ENCODE data around the gene ANXA2R.
A peak's percentile ranks its signal among the peaks of the same experiment; 100 is the strongest.
"Not testable (repeated sequence)": the region's sequence is repeated elsewhere in the genome, so short reads cannot be mapped to it uniquely, and the experiment has no call there.

The ANXA2R gene

DNA sequence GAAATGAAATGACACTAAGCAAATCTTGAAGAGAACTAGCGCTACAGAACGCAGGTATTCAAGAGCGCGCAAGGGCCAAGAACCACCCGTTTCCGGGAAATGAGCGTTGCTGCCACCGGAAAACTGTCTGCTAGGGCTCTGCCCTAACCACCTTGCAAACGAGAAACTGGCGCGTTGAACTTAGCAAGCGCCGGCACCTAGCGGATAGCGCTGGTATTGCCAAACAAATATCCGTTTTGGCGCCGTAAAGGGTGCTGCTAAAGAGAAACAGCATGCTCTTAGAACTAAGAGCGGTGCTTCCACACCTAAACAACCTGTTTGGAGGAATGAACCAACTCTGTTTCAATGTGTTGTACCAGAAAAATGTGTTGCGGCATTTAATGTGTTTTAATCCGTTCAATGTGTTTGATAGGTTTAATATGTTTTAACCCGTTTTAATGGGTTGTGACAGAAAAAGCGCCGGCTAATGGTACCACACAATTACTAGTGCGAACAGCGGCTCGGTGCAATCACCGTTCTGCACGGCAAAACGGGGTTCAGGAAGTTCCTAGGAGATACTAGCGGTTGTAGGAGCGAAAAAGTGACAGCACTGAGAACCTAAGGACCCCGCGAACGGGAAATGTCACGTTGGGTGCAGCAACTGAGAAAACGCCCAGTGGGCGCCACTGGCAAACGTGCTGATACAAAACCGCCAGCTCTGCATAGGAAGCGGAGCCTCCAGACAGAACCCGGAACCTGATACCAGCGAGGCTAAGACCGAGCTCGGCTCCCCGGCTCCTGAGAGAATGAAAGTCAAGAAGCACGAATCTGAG is at the start of gene ANXA2R:
ANXA2R (minus strand) TSS at position 33 of the 812 bp plus-strand sequence. CDS start 273 bp downstream, outside the sequence.
- peak; percentile 85 for DNase-seq

DNA sequence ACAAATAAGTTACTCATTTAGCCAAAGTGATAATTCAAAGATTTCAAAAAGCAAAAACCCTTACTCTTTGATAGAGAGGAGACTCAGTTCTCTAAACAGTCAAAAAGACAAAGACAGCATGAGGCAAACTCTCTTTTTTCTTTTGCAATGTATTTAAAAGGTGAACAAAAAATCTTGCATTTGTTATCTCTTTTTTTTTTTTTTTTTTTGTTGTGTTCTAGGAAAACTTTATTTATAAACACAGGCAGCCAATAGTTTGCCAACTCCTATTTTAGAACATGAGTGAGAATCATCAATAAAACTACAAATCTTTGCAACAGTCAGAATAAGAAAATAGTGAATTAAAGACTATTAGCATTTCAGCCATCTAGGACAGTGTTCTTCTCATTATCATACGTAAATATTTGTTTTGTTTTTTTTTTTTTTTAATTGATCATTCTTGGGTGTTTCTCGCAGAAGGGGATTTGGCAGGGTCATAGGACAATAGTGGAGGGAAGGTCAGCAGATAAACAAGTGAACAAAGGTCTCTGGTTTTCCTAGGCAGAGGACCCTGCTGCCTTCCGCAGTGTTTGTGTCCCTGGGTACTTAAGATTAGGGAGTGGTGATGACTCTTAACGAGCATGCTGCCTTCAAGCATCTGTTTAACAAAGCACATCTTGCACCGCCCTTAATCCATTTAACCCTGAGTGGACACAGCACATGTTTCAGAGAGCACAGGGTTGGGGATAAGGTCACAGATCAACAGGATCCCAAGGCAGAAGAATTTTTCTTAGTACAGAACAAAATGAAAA is 46.2 kb upstream of the ANXA2R start:
- not testable (repeated sequence) for DNase-seq

GRCh38 chr5:43085453-43085852 is 45.3 kb upstream of the ANXA2R start:
- DNase-seq = no peak

GRCh38 chr5:43084468-43084867 is 44.3 kb upstream of the ANXA2R start:
- DNase-seq = not testable (repeated sequence)

GRCh38 chr5:43081345-43081744 is 41.2 kb upstream of the ANXA2R start:
- not testable (repeated sequence) for DNase-seq

DNA sequence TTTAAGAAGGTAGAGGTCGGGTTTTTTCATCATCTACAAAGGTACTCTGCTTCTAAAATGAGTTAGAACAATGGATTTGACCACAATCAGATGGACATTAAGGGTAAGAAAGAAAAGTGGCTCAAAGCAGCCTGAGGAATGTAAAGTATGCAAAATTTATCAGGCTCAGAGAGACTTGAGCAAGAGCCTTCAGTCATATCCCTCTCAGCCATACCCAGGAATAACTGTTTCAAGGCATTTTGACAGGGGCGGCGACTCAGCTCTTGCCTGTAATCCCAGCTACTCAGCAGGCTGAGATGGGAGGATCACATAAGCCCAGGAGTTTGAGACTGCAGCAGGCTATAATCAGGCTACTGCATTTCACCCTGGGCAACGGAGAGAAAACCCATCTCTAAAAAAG is 38.8 kb upstream of the ANXA2R start:
- peak; percentile 22 for DNase-seq

DNA sequence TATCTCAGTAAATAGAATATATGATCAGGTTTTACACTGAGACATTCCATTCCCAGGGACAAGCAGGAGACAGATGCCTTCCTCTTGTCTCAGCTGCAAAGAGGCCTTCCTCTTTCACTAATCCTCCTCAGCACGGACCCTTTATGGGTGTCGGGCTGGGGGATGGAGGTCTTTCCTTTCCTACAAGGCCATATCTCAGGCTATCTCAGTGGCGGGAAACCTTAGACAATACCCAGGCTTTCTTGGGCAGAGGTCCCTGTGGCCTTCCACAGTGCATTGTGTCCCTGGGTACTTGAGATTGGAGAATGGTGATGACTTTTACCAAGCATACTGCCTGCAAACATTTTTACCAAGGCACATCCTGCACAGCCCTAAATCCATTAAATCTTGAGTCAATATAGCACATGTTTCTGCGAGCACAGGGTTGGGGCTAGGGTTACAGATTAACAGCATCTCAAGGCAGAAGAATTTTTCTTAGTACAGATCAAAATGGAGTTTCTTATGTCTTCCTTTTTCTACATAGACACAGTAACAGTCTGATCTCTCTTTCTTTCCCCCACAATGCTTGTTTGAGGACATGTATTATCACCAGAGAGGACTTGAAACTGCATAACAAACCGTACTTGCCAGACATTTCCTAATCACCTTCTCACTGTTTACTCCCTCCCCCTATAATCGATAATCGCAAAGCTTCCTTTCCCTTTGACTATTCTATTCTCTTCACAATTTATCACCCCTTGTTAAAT is 37.5 kb upstream of the ANXA2R start:
- DNase-seq = not testable (repeated sequence)

GRCh38 chr5:43075319-43076293 is 35.5 kb upstream of the ANXA2R start:
- DNase-seq = no peak

- no peak for DNase-seq
Observed at GRCh38 chr5:43074987-43075318, 34.8 kb upstream of the ANXA2R start.

DNA sequence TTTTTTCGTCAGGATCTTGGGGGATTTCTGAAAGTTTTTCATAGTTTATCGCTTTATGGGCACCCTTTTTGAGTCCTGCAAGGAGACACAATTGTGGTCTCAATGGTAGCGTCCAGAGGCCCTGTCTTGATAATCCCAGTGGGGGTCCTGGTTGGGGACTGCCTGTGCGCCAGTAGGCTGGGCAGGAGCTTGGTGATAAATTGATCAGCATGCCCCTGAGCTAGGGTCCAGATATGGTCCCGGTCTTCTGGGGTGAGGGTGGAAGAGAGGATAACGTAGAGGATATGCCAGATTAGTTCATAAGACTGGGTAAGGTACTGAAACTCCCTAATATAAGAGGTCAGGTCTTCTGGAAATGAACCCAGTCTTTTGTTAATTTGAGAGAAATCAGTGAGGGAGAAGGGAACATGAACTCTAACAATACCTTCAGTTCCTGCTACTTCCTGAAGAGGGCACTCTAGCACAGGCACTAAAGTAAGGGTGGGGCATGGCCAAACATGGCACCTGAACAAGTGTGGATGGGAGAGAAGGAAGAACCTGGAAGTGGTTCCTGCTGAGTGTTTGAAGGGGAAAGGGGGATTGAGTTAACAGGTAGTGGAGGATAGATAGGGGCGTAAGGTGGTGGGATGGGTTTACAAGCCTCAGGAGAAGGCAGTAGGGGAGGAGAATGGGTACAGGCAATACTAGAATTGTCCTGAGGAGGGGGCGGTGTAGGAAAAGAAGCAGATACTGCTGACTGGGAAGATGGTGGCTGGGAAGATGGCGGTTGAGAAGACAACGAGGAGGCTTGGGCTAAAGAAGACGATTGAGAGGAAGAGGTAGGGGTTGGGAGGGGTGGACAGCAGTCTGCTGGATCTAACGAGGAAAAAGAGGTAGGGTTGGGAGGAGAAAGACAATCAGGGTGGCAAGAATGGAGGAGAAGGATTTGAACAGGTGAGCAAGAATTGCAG is 33.8 kb upstream of the ANXA2R start:
- DNase-seq = no peak

- not testable (repeated sequence) for DNase-seq
Observed at GRCh38 chr5:43069401-43069720, 29.2 kb upstream of the ANXA2R start.

DNA sequence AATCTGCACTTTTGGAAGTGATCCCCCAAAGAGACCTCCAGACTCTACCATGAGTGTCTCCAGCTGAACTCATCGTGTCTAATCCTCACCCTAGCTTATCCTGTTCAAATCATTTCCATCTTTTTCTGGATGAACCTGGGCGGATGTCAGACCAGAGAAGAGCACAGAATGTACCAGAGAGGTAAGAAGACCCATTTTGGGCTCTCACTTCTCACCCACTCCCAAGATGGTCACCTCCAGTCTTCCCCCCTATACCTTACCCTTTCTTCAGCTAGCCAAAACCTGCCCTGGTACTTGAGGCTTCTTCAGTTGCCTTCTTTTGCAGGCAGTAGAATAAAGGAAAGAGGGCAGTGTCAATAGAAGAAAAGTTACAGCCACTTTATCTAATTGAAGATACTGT is 27.9 kb upstream of the ANXA2R start:
- no peak for DNase-seq

DNA sequence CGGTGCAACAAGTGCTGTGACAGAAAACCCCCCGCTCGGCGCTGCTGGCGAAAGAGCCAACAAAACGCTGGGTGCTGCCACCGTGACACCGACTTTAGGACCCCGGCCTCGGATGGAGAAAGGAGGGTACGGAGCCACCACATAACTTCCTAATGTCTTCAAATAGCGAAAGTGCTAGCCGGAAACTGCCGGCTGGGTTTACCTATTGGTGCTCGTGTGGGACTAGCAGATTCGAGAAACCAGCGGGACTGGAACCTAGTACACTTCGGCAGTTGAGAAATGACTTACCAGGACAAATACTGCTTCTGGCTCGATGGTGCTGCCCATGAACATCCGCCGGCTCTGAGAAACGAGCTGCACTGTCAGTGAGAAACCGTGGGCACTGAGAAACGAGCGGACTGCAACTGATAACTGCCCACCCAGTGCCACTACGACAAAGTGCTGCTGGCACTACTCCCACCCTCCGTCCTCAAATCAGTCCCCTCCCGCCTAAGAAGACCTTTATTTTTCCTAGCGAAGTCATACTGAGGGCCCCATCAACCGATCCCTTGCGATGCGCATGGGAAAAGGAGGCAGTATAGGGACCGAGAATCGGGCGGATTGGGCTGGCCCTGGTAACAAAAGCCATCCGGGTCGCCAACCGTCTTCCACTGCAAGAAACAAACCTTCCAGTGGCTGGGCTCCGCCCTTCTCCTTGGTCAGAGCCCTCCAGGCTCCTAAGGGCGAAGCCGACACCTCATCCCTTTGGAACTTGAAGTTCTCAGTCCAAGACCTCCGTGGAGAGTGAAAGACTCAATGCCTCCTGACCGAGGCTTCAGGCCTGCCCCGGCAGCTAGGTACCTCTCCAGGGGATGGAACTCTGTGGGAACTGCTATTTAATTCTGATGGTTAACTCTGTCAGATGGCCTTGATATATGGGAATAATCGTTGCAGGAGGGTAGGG is 27.0 kb upstream of the ANXA2R start:
- peak; percentile 79 for DNase-seq

DNA sequence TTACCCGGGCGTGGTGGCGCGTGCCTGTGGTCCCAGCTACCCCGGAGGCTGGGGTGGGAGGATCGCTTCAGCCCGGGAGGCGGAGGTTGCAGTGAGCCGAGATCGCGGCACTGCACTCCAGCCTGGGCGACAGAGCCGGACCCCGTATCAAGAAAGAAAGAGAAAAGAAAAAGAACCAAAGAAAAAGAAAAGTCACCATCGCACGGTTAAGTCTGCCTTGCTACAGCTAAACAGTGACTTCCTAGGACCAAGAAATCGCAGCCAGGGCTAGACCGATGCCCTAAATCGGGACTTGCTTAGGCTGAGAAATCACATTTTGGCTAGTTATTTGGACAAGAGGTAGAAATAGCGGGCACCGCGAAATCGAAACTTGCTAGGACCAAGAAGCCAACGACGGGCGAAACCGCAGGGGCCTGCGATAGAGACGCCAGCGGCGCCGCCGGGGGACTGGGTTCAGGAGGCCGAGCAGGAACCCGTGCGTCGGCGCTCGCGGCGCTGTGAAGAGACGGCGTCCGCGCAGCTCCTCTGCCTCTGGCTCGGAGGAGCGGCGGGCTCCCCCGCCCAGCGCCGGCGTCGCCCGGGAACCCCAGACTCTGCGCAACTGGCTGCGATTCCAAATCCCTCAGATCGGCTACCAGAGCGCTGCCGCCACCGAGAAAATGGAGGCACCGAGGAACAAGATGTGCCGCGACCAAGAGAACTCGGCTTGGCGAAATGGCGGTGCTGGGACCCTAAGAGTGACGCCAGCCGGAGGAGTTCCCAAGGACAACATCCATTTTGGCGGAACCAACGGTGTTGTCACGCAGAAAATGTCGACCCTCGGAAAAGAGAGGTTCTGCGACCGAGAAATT is 26.1 kb upstream of the ANXA2R start:
- no peak for DNase-seq

DNA sequence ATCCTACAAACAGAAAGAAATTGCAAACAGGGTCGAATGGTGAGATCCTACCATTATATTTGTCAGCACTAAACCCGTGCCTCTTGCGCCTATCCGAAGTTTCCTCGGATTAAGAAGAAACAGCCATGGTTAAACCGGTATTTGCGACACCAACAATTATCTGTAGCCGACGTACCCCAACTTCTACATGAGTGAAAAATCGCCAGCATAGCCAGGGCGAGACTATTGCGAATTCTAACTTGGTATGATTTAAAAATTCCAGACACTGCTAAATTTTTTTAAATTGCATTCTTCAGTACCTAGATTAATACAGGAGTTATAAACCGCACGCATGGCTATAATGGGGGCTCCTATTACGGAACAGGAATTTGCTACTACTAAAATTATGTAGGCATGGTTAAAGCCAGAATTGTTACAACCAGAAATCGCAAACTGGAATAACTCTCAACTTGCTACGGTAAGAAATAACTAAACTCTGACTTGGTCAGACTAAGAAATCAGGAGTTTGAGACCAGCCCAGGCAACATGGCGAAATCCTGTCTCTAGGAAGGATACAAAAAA is 25.3 kb upstream of the ANXA2R start:
- no peak for DNase-seq

DNA sequence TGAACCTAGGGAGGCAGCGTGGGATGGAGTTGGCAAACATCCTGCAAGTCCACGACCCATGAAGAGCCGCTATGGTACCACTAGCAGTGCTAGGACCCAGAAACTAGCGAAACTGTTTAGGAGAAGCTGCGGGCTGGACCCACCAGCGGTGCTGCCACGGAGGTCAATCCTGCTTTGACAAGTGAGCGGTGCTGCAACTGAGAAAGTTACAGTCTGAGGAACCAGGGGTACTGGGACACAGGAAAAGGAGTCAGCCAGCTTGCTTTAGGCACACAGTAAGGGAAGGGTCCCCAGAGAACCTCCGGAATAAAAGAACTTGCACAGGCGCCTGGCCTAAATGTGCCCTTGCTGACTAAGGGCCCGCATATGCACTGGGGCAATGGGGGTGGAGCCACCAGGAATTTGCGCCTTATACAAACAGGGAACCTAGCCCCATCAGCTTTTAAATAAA is 23.6 kb upstream of the ANXA2R start:
- peak; percentile 42 for DNase-seq

DNA sequence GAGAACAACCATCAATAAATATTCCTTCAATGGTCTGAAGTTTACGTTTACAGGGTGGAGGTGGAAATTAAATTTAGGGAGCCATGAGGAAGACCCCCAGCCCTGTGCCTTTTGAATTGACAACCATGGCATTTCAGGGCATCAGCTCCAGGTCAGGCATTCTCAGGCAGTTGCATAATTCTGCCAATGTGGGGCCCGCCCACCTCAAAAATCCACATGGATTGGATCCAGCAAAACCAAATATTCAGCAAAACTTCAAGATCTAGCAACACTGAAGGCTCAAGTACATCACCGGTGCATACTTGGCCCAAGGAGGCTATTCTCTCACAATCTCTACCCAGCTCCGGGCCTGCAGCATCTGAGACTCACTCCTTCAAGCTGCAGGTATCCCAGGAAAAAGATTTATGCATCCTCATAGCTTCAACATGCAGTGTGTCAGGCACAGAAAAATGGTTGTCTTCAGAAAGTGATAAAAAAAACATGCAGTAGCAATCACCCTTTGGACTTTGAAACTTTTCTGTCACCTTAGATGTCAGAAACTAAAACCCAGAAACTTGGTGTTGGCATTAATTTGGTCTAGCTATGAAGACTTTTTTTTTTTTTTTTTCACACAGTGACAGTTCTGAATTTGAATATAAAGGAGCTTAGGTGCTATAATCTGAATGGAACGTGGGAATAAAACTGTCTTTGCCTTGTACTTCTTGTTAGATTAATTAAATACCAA is 21.4 kb upstream of the ANXA2R start:
- DNase-seq = no peak

GRCh38 chr5:43060020-43060419 is 19.9 kb upstream of the ANXA2R start:
- DNase-seq = not testable (repeated sequence)

All from T1000 (cell line).